ENCODE data around the gene C12orf43. TPM values are rescaled to one million over a fixed set of nuclear protein-coding genes. Genes with fewer than 3 reads are reported as not detected.

The C12orf43 gene
- total RNA-seq, 1 experiment from 2014 or later = 25.7 TPM

DNA sequence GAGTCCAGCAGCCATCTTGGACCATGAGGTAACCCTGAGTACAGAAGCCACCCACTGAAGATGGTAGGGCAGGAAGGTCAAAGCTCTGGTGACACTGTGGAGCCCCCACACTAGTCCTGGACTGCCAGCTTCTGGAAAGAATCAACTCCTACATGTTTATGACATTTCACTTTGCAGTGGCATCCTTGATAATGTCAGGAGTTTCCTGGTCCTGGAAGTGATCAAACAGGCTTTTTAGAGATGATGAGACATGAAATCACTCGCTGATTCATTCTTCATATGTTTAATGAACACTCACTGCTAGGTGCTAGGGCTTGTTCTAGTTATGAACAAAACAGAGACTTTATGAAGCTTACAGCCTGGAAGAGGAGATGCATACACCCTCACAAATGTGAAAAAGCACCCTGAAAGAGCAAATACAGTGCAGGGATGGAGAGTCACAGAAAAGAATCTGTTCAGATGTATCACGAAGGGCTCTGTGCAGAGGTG lies 53.7 kb downstream of the C12orf43 start:
- H3K4me1 ChIP-seq (ENCODE audit: insufficient read depth, low read length) = no peaks in the 10 kb centered on the region; the same call in 1 of the 2 replicates
- WGBS (ENCODE audit: extremely low coverage, insufficient read length, low lambda C conversion rate) = no CpG with 5 or more reads among the region's 2 CpGs
- DNase-seq = no peak
- H3K36me3 Mint-ChIP-seq (ENCODE audit: insufficient read depth in 1 of 3, low read depth in 3 of 3) = no peaks in the 10 kb centered on the region
- no peak overlapping the region for H3K4me3 Mint-ChIP-seq
- H2AFZ ChIP-seq (ENCODE audit: low read length) = no peak overlapping the region
- no peak overlapping the region for H4K5ac ChIP-seq (ENCODE audit: insufficient read length, low read depth, low read length)
- H3K18ac ChIP-seq (ENCODE audit: insufficient read length, low read depth, low read length) = no peak overlapping the region
- H3K4me1 Mint-ChIP-seq = peaks cover 11 to 14% of the 10 kb centered on the region in 2 experiments
- no peak overlapping the region for H3K9ac ChIP-seq (ENCODE audit: extremely low read depth, insufficient read length, low read length)
- H3K23ac ChIP-seq (ENCODE audit: insufficient read length, low read depth, low read length) = no peak overlapping the region
- H3T11ph ChIP-seq (ENCODE audit: low read length) = no peak overlapping the region
- H3K27me3 Mint-ChIP-seq (ENCODE audit: low read depth) = no peaks in the 10 kb centered on the region; the same call in 1 of the 2 replicates
- no peak overlapping the region; a peak in 1 of 7 replicates for H3K27ac Mint-ChIP-seq
- H3K4me2 ChIP-seq (ENCODE audit: insufficient read depth, insufficient read length, low read length) = no peak overlapping the region
- H4K8ac ChIP-seq (replicated peaks; ENCODE audit: insufficient read length, low read depth, low read length) = no peak overlapping the region
- no peaks in the 10 kb centered on the region for H3K79me2 ChIP-seq (ENCODE audit: insufficient read depth, low read length)
- H2BK12ac ChIP-seq (ENCODE audit: insufficient read length, low read depth, low read length) = no peak overlapping the region
- no peak overlapping the region for H2BK15ac ChIP-seq (ENCODE audit: low read depth, low read length)
- no peak overlapping the region for H2BK120ac ChIP-seq (ENCODE audit: low read depth, low read length, poor library complexity, severe bottlenecking)
- H3K4ac ChIP-seq (ENCODE audit: low read depth, low read length) = no peak overlapping the region
- H3K14ac ChIP-seq (ENCODE audit: insufficient read depth, low read length) = no peak overlapping the region
- H3K23me2 ChIP-seq (ENCODE audit: insufficient read length, low read depth, low read length, poor library complexity, severe bottlenecking) = no peaks in the 10 kb centered on the region
- H3K27me3 ChIP-seq (ENCODE audit: insufficient read depth, low read length) = no peaks in the 10 kb centered on the region
- no peaks in the 10 kb centered on the region for H4K20me1 ChIP-seq (ENCODE audit: control insufficient read depth, insufficient read depth, insufficient read length)
- no peak overlapping the region for H2AK5ac ChIP-seq (ENCODE audit: insufficient read length, low read length)
- H3K79me1 ChIP-seq (ENCODE audit: insufficient read depth, low read depth, low read length, poor library complexity, severe bottlenecking) = no peaks in the 10 kb centered on the region
- no peak overlapping the region for H2BK5ac ChIP-seq (ENCODE audit: insufficient read length, low read length)
- H3K9me3 Mint-ChIP-seq = no peaks in the 10 kb centered on the region
- no peaks in the 10 kb centered on the region for H3K9me3 ChIP-seq (ENCODE audit: control insufficient read depth, low read depth, low read length)
- H3K27ac ChIP-seq (ENCODE audit: insufficient read length, low read depth, low read length) = no peak overlapping the region
- no peak overlapping the region for H2BK20ac ChIP-seq (ENCODE audit: low read depth, low read length, poor library complexity, severe bottlenecking)
- no peak overlapping the region for H3K56ac ChIP-seq (ENCODE audit: insufficient read length, low read depth, low read length)
- H4K91ac ChIP-seq (ENCODE audit: insufficient read length, low read depth, low read length) = no peak overlapping the region
- TF ChIP-seq, protein P1, sequence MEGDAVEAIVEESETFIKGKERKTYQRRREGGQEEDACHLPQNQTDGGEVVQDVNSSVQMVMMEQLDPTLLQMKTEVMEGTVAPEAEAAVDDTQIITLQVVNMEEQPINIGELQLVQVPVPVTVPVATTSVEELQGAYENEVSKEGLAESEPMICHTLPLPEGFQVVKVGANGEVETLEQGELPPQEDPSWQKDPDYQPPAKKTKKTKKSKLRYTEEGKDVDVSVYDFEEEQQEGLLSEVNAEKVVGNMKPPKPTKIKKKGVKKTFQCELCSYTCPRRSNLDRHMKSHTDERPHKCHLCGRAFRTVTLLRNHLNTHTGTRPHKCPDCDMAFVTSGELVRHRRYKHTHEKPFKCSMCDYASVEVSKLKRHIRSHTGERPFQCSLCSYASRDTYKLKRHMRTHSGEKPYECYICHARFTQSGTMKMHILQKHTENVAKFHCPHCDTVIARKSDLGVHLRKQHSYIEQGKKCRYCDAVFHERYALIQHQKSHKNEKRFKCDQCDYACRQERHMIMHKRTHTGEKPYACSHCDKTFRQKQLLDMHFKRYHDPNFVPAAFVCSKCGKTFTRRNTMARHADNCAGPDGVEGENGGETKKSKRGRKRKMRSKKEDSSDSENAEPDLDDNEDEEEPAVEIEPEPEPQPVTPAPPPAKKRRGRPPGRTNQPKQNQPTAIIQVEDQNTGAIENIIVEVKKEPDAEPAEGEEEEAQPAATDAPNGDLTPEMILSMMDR (conservative IDR thresholded peaks at IDR 0.05) = no peak
